Measurements from ENCODE around the gene NPTN. TPM values are rescaled to one million over a fixed set of nuclear protein-coding genes. Genes with fewer than 3 reads are reported as not detected.

Gene NPTN
- total RNA-seq, 1 donor from 2014 or later = 54.0 TPM

- DNase-seq = peak; percentile 26
These were observed 1.1 kb downstream of the NPTN start for GRCh38 chr15:73631915-73632669.

DNA sequence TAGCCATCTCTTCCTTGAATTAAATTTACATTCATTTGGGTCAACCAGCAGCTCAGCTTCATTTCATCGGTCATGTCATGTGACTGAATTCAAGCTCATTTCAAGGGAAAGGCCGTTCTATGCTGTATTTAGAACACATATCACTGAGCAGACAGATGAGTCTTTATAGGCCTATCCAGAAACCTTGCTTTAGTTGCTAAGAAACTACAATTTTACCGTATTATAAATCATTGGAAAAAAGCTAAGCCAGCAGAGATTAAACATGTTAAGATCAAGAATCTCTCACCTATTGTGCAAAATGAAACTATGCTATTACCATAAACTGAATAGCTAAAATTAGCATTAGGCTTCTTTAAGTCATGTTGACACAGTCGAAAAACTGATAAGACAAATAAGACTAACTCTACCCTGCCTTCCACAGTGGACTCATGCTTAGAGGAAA lies 2.2 kb downstream of the NPTN start:
- DNase-seq = no peak

GRCh38 chr15:73629798-73630429 lies 3.3 kb downstream of the NPTN start:
- no peak for DNase-seq

GRCh38 chr15:73628976-73629797 lies 4.0 kb downstream of the NPTN start:
- DNase-seq = no peak

DNA sequence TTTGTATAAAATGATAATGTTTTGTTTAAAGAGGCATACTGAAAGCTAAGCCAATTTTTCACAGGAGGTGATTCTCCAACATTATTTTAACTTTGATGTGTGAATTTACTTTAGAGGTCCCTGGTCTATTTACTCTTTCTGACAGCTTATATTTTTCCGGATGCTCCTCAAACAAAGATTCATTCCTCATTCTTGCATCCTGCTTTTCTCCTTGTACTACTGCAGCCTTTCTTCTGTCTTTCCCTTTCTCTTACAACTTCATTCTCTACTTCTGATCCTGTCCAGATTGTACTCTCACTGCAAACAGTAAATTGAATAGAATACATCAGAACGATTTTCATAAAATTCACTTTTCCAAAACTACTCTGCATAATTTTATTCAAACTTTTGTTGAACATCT lies 5.1 kb downstream of the NPTN start:
- no peak for DNase-seq

GRCh38 chr15:73626072-73626471 lies 7.1 kb downstream of the NPTN start:
- no peak for DNase-seq

DNA sequence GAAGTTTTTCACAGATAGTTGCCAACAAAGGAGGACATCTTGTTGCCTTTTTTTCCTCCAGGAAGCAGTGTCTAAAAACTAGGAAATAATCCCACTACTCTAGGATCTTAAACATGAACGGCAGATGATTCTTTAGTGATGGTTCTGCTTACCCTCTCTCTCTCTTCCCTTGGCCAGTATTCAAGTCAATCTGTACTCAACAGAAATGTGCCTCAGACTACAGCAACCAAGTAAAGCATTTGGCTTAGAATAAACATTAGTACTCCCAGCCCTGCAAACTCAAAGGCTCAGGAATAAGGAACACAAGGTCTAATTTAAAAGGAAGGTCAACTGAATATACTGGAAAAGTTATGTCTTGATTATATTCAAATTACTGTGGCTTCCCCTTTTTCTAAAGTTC lies 8.7 kb downstream of the NPTN start:
- DNase-seq = no peak

DNA sequence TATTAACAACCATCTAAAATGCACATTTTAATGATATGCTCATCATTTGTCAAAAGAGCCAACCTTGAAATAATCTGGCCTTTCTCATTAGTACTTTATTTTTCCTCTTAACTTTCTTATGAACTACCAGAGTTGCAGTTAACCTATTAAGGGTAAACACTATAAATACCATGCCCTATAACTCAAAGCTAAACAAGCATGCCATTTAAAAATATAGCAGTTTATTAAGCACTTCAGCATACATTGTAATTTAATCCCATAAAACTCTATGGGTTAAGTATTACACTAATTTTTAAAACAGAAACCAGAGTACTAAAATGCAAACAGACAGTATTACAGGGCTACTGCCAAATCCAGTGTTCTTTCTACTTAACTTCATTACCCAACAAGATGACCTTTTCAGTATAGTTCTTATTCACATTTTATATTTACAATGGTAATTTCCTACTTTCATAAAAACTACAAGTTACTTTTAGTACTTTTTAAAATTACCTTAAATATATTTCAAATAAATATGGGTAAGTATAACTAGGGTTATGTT lies 11.8 kb downstream of the NPTN start:
- DNase-seq = no peak

- DNase-seq = no peak
These were observed 13.1 kb downstream of the NPTN start for GRCh38 chr15:73620078-73620477.

DNA sequence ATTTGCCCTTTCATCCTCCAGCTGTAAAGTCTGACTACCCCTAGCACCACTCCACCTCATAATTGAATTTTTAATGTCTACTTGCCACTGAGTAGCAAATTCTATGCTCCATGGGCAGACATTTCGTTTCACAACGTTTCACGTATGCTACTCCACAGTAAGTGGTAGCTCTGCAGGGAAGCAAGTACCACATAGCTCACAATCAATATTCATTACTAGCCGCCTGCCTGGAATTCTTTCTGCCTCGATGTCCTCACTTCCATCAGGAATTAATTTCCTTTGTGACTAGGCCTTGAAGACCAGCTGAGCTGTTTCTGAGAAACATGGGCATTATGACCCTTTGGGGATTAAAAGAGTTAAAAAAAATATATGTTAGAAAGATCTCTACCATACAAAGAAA lies 15.3 kb downstream of the NPTN start:
- DNase-seq = no peak

DNA sequence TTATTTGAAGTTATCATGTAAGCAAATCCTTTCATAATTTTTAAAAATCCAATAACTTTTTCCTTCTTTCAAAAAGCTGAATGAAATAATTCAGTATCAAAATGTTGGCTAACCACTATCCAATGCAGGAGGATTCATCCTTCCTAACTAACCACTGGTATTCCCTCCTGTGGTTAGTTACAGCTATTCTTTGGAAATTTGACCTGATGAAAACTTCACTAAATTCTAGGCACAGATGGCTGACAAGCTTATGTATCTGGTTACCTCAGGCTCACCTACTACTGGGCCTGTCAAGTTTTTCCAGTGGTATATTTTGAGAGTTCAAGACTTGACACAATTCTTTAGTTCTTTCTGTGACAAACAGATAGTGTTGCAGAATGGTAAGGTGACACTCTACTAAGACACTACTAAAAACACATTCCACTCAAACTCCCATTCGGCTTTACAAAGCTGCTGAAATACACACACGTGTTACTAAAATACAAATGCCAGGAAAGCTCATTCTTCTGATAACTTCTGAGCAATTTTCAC lies 15.8 kb downstream of the NPTN start:
- DNase-seq = no peak

DNA sequence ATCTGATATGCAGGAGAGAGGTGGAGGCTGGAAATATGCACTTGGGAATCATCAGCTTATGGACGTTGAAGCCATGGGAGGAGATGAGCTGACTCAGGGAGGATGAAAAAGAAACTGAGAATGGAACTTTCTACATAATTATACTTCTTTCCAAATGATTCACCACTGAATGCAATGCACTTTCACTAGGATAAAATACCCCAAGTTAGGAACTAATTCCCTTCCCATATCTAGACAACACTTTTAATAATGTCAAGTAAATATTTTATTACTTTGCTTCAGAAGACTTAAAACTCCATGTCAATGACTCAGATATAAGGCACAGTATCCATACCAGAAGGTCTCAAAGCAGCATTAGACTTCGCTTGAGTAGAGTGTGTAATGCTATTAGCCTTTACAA lies 24.2 kb downstream of the NPTN start:
- no peak for DNase-seq

- DNase-seq = no peak
These were observed 24.7 kb downstream of the NPTN start for GRCh38 chr15:73608475-73608874.

DNA sequence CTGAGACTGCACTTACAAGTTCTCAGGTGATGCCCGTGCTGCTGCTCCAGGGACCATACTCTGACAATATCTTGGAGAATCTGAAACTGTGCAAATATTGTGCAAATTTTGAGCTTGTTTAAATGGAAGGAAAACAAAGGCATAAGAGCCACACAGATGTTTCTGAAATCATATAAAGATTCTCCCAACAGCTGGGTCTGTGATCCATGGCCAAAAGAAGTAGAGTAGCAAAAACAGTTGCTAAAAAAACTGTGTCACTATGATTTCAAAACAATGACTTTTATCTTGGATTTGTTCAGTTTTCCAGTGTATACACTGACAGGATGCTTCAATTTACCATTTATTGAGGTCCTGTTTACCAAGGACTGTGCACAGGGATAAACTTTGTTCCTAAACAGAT lies 25.3 kb downstream of the NPTN start:
- DNase-seq = no peak

- no peak for DNase-seq
These were observed 25.8 kb downstream of the NPTN start for GRCh38 chr15:73607405-73607804.

DNA sequence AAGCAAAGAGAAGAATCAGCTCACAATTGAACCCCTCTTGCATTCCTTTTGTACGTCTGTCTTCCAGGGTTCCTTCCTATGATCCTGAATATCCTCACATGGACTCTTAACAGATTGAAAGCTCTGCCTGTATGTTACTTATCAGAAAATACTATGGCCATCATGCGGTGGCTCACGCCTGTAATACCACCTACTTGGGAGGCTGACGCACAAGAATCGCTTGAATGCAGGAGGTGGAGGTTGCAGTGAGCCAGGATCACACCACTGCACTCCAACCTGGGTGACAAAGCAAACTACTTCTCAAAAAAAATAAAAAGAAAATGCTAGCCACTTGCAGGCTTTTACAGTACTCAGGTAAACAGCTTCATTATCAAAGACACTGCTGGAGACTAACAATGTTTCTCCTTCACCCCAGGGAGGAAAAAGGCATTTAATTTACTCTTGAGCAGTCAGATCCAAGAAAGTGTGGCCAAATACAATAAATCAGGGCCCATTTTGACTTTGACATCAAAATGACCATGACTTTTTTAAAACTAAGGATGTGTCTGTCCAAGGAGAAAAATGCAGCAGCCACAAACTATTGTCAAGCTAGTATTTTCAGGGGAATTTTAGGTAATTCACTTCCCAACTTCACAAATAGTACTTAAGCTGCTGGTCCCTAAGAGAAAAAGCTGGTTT lies 27.3 kb downstream of the NPTN start:
- no peak for DNase-seq

DNA sequence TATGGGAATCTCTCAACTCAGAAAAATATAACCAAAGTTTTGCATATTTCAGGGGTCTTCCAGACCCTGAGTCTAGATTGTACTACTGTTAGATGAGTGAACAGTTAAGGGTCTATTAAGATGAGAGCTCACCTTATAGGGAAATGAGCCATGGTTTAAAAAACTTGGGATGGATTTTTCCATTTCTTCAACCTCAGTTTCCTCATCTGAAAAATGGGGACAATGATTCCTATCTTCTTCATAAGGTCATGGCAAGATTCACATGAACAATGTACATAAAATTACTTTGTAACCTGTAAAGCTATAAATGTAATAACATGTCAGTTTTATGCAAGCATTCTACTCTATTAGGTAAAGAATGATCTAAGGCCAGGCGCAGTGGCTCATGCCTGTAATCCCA lies 28.7 kb downstream of the NPTN start:
- no peak for DNase-seq

- no peak for DNase-seq
These were observed 30.2 kb downstream of the NPTN start for GRCh38 chr15:73602992-73603391.

- no peak for DNase-seq
These were observed 30.7 kb downstream of the NPTN start for GRCh38 chr15:73602446-73602843.

DNA sequence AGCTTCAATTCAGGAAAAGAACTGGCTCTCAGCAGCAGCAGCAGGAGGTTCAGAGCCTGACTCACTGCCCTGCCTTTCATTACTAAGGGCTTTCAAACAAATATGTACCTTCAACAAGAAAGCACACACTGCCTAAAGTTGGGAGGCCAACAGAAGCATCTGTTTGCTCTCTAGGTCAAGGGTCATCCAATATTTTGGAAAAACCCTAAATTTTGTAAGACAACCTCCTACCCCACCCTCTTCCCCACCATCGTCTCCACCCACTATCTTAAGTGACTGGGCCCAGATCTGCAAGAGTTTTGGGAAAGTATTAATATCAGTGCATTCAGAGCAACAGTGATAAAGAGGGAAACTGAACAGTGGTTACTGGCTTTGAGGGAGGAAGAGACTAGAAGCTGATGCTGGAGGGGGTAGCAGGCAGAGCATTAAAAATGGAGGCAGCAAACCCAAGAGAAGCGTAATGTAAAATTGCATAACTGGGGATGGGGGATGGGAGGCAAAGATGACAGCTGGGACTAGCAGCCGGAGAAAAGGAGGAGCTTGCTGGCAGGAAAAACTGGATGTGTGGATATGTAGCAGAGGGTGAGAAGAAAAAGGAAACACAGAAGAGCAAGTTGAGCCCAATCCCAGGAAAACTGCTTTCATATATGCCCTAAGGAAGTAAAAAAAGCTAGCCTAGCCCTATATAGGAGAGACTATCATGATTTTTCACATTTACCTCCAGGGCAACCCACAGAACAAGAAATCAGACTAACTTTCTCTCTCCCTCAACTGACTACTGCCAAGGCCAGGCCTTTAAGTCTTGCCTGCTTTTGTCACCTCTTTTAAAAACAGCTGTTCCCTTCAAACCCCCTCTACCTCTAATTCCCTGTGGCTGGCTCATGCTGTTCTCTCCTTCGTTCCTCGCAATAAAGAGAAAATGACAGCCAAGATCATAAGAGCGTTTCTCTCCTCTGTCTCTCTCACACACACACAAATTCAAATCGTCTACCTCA lies 31.4 kb downstream of the NPTN start:
- peak; percentile 41 for DNase-seq

All from skin of body (tissue), 2 donors.